Forelimb muscle (tissue), 1 donor: ENCODE measurements around the gene WNT7A. TPM values are rescaled to one million over a fixed set of nuclear protein-coding genes. Genes with fewer than 3 reads are reported as not detected.

Experiments
- DNase-seq: peaks from one replicate; pipeline ENCODE4 v3.0.0-alpha.2; 2013; ENCODE audit warnings: low read depth
- polyA plus RNA-seq: library from polyadenylated mRNA; unstranded; fragments of 120-200 nt; gene quantifications from one replicate; pipeline ENCODE4 v1.2.1, GENCODE V29; 2013; ENCODE audit not compliant: insufficient read length

Gene WNT7A
- polyA plus RNA-seq, 1 donor, result not detected

DNA sequence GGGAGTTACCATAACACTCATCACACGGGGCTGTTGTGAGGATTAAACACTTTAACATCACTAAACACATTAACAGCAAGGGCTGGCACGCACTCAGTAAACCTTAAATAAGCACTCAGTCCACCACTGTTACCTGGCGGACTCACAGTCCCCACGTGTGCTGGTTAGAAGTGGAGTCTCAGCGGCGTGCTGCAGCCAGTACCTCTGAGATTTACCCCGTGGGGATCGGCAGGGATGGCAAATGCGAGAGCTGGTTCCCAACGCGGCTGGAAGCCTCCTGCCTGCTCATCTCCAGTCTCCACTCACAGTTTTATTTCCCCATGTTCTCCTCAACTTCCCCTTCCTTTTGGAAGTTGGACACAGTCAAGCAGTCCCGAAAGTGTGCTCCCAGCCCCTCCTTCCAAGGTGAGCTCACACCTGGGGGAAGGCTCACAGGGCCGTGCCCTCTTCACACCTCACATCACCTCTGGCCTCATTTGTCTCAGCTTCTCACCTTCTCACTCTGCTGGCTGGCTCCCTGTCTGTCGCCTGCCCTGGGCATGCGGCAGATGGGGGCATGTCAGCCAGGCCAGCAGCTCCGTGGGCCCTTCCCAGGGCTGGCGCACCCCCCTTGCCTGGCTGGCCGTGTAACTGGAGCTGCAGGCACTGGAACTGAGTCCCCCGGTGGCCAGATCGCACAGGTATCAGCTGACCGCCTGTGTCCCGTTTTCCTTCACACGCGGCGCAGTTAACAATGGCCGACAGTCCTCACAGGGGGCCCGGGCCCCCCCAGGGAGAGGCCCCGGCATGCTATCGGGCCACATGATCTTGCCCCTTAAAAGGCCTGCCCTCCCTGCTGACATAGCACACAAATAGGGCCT, 87.1 kb downstream of the WNT7A start:
- DNase-seq, result no peak

DNA sequence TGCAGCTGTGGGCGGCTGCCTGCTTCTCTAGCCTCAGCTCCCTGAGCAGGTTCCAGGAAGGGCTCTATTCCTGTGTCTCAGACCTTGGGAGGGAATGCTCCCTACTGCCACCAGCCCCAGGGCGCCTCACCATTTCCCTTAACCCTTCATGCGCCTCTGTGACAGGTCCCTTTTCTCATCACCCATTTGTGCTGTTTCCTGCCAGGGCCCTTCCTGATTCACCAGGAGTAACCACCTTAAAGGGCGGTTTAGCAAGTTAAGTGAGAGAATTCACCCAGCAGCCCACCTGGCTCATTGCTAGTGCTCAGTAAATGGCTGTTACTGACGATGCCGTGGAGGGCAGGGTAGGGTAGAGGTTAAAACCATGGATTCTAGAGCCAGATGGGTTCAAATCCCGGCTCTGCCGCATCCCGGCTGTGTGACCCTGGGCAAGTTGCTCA, 87.8 kb downstream of the WNT7A start:
- DNase-seq, result no peak

DNA sequence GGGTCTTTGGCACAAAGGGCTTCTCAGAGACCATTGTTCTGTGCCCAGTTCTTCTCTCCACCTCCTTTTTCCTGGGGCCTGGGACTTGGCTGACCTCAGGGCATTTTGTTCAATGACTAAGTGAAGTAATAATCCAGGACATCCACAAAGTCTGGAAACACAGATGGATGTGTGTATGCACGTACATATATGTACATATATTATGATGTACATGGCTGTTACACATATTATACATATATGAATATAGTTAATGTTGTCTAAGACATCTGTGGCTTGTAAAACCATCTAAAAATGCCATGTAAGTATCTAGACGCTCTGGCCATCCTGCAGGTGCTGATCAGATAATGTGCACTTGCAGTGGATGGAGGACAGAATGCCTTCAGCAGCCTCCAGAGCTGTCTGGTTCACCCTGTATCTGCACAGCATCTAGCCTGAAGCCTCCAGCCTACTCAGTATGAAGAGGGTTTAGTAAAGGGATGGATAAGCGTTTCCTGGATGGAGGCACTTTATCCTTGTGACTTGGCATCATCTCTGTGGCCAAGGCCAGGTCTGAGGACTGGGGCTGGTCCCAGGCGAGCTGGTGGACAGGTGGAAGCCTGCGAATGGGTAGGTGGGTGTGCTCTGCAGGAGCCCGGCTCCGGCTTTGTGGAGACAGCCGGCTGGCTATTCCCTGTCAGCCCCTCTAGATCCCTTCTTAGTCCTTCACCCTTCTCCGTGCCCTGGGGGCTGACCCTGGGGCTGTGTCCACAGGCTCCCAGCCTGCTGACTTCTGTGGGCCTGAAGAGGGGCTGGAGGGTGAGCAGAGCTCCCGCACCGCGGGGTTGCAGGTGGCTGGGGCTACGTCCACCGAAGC, 88.4 kb downstream of the WNT7A start:
- DNase-seq, result no peak

DNA sequence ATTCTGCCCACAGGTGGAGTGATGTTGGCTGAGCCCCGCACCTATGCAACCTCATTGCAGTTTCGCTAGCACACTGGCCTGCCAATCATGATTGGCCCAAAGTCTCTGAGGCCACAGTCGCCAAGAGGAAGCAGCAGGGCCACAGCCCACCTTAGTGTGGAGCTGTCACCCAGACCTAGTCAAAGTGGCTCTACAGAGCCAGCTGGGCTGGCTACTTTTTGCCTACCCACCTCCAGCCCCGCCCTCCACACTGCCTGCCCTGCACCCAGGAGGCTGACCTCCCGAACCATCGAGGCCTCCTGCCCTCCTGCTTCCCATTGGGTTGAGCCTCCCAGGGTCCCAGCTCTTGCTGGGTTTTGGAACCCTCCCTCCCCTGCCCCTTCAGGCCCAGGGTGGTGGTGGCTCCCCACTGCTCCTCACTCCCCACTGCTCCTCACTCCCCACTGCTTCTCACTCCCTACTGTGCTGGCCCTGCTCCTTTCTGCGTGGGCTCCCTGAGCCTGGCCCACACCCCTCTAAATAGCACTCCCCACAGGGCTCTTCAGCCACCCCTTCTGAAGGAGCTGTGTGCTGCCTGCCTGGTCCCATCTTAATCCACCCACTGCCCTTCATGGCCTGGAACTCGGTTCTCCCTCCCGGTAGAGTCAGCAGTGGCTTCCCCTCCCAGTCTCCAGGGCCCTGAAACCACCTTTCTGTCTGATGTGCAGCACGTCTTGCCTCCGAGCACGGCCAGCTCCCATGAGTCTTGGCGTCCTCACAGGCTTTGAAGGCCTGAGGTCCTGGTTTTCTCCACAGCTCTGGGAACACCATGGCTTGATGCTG, 89.3 kb downstream of the WNT7A start:
- DNase-seq, result no peak

DNA sequence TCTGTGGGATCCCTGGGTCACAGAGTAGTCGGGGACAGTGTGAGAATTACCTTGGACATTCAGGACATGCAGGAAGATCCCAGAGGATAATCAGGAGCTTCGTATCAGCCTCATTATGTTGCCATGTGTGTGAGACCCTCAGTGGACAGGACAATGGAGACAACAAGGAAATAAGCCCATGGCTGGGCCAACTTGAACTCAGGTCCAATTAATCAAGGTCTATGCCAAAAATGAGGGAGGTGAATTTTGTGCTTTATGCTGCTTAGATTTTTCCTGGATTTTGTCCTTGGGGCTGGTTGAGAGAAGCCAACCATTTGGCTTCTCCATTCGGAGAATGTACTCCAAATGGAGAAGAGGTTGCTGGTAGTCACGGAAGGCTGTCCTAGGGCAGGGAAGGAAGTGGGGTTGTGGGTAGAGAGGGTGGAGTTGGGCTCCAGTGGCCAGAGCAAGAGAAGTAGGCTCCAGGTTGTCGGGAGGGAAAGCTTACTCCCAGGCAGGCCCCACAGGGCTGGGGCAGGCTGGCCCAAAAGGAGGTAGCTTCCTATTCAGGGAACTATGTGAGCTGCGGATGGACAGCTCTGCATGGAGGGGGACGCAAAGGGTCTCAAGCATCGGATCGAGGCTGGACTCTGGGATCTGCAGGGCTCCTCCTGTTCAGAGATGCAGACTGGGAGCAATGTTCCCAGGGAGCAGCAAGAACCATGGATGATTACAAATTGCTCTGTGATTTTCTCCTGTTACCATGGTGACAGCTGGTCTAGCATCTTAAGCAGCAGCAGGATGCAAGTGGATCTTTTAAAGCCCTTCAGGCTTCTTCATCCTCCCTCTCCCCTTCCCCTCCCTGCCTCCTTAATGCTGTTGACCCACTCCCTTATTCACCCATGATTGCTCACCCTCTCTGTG, 91.1 kb downstream of the WNT7A start:
- DNase-seq, result no peak

DNA sequence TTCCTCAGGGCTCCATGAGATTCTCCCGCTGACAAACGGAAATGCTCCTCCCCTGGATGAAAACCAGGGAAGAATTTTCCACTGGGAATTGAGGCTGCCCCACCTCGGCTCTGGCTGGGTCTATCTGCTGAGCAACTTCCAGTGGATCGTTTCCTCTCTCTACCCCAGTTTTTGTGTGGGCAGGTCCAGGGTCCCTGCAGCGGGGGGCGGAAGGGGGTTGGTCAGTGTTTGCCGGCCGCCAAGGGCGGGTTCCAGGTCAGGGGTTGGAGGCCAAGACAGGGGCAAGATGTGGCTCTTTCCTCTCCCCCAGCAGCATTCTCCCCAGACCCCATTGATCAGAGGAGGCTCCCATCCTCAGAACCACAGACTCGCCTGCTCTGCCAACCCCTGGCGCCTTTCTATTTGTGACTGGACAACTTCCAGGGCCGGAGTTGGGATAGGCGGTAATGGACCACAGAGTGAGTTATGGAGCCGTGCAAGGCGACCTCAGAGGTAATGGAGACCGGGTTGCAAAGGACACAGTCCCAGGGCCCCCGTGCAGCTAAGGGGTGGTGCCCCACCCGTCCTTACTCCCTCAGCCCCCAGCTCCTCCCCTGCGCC, 92.2 kb downstream of the WNT7A start:
- DNase-seq, result no peak

DNA sequence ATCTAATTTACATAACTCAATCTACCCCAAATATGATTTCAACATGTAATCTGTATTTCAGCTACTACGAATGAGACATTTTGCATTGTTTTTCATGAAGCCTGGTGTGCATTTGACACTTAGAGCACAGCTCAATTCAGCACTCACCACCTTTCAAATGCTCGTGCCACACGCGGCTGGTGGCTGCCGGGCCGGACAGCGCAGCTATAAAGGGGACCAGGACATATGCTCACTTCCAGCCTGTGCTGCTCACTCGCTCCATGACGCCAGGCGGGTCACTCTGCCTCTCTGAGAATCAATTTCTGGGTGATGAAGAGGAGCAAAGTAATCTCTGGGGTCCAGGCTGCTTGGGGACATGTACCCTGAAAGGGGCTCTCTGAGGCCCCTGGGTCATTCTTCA, 93.1 kb downstream of the WNT7A start:
- no peak for DNase-seq

DNA sequence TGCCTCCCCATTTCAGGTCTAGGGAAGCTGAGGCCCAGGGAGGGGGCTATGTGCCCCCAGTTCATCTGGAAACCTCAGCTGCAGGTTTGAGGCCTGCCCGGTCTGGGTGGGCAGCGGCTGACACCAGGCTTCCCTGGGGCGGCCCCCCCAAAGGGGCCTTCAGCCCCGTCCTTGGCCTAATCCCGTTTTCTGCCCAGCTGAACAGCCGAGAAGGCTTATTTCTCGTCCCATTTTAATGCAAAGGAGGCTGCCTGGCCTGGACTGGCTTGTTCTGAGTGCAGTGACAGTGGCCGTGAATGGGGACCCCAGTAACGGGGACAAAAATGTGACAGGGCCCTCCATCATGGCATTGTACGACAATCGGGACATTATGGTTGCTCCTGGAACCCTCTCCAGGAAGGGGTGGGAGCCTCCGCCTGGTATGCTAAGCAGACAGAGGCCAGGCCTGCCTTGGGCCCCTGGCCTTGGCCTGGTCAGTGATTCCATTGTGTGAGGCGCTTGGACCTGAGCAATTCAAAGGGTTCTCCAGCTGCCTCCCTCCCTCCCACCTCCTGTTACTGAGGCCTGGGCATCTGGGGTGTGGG, 93.9 kb downstream of the WNT7A start:
- DNase-seq, result no peak

DNA sequence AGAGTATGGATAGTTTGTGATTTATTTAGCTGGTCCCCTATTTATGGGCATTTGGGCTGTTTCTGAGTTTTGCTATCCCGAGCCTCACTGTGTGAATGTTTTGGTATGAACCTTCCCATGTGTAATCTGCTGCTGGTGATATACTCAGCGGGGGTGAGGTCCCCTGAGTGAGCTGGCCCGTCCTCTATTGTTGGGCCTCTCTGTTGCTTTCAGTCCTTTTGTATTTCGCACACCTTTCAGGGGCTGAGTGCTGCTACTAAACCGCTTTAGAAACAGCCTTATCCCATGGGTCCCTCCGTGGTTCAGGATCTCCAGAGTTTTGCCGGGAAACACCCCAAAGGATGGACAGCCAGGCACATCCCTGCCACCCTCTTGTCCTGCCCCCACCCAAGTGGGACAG, 94.5 kb downstream of the WNT7A start:
- DNase-seq, result no peak

DNA sequence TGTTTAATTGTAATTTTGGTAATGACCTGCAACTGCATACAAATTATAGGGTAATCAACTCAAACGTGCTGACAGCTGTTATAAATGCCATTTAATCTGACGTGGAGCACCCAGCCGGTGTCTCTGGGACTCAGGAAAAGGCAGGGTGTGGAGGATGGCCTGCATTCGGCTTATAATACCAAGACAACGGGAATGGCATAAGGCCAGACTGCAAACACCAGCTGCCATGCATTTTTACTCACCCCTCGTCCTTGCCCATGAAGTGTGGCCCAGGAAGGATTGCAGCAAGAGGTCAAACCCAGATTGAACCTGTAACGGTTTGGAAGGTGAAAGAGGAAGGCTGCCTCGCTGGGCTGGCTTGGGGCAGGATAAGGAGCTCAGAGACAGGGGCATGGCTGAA, 96.4 kb downstream of the WNT7A start:
- DNase-seq, result no peak

DNA sequence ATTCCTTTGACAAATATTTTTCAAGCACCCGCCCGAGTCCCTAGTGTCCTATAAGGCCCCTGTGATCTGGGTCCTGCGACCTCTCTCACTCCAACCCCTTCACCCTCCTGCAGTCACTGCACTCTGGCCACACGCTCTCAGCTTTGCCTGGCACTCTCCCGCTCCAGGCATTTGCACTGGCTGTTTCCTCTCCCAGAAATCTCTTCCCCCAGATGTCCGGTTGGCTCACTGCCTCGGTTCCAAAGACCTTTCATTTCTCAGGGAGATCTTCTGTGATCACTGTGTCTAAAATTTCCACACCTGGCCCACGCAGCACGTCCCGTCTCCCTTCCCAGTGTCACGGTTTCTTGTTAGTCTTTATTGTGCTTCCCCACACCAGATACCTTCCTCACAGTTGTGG, 97.4 kb downstream of the WNT7A start:
- DNase-seq, result no peak

DNA sequence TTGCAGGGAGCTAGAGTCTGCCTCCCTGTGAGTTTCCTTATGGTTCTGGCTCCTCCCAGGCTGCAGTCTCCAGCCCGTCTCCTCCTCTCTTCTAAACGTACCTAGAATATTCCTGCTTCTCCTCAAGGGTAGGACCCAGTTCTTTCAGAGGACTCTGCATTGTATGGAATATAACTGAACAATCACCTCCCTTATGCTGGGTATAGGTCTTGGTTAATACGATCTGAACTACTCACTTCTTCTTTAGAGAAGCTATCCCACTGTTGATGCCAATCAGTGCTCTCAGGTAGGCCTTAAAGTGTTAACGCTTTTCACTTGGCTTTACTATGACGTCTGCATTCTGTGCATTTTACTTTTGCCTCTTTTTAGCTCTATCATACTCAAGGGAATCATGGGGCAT, 98.5 kb downstream of the WNT7A start:
- no peak for DNase-seq

DNA sequence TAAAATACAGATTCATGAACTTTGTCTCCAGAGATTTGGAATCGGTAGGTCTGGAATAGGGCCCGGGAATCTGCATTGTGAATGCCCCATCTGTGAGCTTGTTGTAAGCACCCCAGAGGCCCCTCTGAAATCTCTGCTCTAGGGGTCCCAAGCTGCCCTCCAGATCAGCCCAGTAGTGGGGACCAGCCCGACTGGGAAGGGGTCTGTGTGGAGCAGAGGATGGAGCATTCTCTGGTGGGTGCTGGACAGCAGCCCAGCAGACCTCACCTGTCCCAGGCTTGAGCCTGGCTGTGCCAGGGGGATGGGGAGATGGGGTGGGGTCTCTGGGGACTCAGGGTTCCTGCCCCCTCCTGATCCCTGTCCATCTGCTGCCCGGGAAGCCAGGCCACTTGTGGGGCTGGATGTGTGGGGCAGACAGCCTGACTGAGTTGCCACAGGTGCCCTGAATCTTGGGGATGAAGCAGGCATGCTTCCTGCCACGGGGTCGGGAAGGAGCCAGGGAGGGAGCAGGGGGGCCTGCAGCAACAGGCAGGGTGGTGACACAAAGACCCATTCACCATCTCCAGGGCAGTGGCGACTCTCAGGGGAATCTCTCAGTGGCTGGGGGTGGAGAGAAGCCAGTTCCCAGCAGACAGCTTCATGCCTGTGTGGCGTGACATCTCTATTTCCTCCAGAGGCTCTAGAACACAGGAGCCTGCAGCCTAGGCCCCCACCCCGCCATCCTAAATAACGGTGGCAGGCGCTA, 99.3 kb downstream of the WNT7A start:
- DNase-seq, result no peak

DNA sequence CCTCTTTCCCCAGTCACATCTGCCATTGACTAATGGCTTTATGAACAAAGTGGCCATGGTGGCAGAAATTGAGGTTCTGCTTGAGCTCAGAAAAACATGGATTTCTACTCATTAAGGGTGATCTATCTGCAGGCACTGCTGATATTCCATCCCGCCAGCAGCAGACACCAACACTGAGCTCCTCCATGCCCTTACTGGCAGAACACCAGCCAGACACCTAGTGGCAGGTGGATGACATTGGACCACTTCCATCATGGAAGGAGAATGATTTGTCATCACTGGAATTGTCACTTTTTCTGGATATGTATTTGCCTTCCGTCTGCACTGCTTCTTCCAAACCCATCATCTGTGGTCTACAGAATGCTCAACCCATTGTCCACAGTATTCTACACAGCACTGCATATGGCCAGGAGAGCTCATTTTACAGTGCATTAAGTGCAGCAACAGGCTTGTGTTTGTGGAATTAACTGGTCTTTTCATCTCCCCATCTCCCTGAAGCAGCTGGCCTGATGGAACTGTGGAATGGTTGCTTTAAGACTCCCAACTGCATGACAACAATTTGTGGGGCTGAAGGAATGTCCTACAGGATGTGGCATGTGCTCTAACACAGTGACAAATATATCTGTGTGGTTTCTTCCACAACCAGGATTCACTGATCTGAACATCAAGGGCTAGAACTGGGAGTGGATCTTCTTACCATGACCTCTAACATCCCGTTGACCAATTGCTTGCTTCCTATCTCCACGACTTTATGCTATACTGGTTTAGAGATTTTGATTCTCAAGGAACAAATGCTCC, 103.4 kb downstream of the WNT7A start:
- DNase-seq, result no peak

DNA sequence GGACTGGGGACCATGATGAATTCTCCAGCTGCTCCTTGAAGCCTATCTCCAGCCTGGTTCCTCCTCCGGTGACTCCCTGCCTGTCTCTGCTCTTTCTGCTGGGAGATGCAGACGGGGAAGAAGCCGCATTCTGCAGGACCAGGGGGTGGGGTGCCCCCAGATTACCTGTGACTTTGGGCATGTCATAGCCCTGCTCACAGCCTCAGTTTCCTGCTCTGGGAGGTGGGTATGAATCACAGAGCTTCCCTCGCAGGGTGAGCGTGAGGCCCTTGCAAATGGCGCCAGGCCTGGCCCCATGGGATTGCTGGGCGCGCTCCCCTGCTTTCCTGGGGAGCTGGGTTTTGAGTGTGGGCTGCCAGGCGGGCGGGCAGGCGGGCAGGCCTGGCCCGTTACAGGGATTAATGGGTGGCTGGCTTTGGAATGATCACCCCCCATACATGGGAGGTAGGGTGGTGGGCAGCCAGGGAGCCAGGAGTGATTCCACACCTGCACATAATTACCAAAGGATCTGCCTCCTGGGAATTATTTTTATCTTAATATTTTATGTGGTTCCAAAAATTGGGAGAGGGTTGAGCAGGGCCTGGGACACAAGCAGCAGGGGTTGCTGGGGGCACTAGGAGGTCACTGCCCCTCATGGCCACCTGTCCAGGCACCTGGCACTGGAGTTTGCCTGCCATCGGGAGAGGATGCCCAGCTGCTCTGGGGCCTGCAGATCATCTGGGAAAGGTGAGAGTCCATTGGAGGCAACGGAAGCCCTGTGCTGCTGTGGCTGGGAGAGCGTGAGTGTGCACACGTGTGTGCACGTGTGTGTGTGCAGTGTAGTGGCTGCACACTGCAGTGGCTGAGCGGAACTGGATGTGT, 106.8 kb downstream of the WNT7A start:
- DNase-seq, result no peak

DNA sequence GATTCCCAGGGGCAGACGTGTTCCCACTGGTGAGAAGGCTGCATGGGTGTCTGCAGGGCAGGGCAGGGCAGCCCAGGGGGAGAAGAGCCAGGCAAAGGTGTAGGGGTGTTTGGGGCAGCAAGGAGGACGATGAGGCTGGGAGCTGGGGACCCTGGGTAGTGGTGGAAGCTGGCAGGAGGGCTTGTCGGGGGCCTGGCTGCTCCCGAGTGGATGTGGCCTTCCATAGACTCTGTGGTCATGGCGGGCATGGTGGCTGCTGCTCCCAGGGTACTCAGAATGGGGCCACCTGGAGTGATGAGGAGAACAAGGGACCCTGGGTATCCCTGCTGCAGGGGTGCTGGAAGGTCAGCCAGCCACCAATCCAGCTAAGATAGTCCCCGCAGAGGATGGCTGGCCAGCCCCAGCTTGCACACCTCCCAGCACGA, 107.5 kb downstream of the WNT7A start:
- no peak for DNase-seq

DNA sequence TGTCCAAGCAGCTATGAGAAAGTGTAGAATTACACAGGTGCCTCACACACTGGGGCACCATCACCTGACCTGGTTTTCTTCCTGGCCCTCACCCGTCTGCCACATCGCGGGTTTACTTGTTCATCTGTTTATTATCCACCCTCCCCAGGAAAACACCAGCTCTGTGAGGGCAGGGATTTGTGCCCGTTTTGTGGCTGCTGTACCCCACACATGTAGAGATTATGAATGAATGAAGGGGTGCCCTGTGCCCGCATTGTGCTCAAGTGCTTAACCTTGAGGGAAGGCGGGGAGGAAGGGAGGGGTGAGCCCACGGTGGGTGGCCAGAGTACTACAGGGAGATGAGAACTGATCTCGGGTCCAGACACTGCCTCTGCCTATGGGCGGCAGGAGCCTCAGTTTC, 108.4 kb downstream of the WNT7A start:
- no peak for DNase-seq
